GM18502 (cell line): ENCODE results near the gene PLCD3.

Source experiments
- ATAC-seq: cut with Tn5 transposase; IDR thresholded peaks from one replicate; pipeline ENCODE4 v1.9.1; 2021; ENCODE audit warnings: mild to moderate bottlenecking; ENCODE audit not compliant: unreplicated experiment, poor library complexity

The PLCD3 gene

GRCh38 chr17:45087504-45087975 is 44.8 kb downstream of the PLCD3 start:
- ATAC-seq, result no peak

- ATAC-seq, result no peak
These were observed 45.3 kb downstream of the PLCD3 start for GRCh38 chr17:45086865-45087503.

GRCh38 chr17:45086391-45086790 is 45.9 kb downstream of the PLCD3 start:
- no peak for ATAC-seq

GRCh38 chr17:45081047-45081703 is 51.1 kb downstream of the PLCD3 start:
- ATAC-seq, result no peak

GRCh38 chr17:45077643-45078042 is 54.7 kb downstream of the PLCD3 start:
- no peak for ATAC-seq

GRCh38 chr17:45073414-45074070 is 58.8 kb downstream of the PLCD3 start:
- ATAC-seq, result no peak

- ATAC-seq, result no peak
These were observed 61.5 kb downstream of the PLCD3 start for GRCh38 chr17:45070809-45071208.

GRCh38 chr17:45070001-45070400 is 62.3 kb downstream of the PLCD3 start:
- no peak for ATAC-seq

- ATAC-seq, result no peak
These were observed 64.7 kb downstream of the PLCD3 start for GRCh38 chr17:45067637-45068036.

GRCh38 chr17:45063198-45063597 is 69.1 kb downstream of the PLCD3 start:
- no peak for ATAC-seq

- ATAC-seq, result no peak
These were observed 70.6 kb downstream of the PLCD3 start for GRCh38 chr17:45061606-45062205.

- peak; percentile 88 for ATAC-seq
These were observed 71.3 kb downstream of the PLCD3 start, which contains the start of gene NMT1 for GRCh38 chr17:45060797-45061605. Gene NMT1 (plus strand): TSS chr17:45061317. CDS start chr17:45061330, 13 bp downstream.

- peak; percentile 13 for ATAC-seq
These were observed 71.9 kb downstream of the PLCD3 start for GRCh38 chr17:45060382-45060796.
